C4-2B (cell line): ENCODE results near the gene HPS3.
"Not testable (repeated sequence)": the region's sequence is repeated elsewhere in the genome, so short reads cannot be mapped to it uniquely, and the experiment has no call there.

ENCODE experiments used
- H3K27ac ChIP-seq: fragments of 450-650 bp; 2 replicates; pipeline ENCODE4 v1.5.1; 2017
- CTCF ChIP-seq: fragments of 450-650 bp; conservative IDR thresholded peaks from 2 replicates; pipeline ENCODE4 v1.5.1; 2017; ENCODE audit warnings: mild to moderate bottlenecking
- ZFX ChIP-seq: fragments of 450-650 bp; IDR thresholded peaks from 2 replicates; pipeline ENCODE4 v1.6.1; 2017

Gene HPS3

DNA sequence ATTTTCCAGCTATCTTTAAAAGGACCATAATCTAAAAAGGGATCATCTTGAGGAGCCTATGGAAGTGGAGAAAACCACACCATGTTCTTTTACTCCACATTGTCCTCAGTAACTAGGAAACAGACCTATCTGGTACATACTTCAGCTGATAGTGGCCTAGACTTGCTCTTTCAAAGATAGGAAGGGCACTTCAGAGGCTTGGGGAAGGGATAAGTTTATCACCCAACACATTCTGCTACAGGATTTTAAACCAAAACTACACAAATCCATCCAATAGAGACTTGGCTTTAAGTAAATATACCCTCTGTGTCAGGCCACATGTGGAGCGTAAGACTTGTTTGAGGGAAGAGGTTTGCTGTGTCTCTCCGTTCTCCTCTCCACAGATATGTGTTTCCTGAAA lies 56.8 kb downstream of the HPS3 start:
- H3K27ac ChIP-seq = no peak overlapping the region; the same call in 1 of the 2 replicates
- TF ChIP-seq CTCF = no peak
- no peak for TF ChIP-seq ZFX

DNA sequence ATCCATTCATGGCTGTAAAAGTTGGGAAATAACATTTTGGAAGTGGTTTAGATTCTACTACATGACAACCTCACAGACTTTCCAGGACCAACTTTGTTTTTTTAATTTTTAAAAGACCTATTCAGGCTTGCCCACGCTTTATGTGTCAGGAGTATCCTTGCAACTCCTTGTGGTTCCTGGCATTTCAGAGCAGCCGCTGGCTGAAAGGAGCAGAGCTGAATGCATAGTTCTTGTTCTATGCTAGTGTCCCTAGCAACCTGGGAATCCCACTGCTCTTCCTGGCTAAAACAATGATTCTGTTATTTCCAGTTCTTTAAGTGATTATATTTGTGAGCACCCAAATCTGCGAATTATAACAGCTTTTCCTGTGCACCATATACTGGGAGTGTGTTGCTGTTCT lies 57.3 kb downstream of the HPS3 start:
- TF ChIP-seq ZFX (no peak), CTCF (no peak)
- H3K27ac ChIP-seq = no peak overlapping the region; the same call in 1 of the 2 replicates

- H3K27ac ChIP-seq = no peak overlapping the region
- no peak for TF ChIP-seq CTCF
- TF ChIP-seq ZFX = no peak
Observed at GRCh38 chr3:149188494-149188893, 59.1 kb downstream of the HPS3 start.

DNA sequence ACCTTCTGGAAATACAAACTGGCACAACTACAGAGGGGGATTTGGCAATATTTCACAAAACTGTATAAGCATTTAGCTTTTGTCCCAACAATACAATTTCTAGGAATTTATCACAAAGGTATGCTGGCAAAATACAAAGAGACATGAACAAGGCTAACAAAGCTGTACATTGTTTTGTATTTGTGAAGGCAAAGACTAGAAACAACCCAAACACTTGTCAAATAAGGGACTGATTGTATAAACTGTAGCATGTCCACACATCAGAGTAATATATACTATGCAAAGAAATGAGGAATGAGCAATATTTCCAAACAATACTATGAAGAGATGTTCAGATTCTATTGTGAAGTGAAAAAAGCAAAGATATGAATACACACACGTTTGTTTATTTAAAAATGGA lies 65.8 kb downstream of the HPS3 start:
- TF ChIP-seq ZFX = no peak
- no peak for TF ChIP-seq CTCF
- H3K27ac ChIP-seq = no peak overlapping the region

DNA sequence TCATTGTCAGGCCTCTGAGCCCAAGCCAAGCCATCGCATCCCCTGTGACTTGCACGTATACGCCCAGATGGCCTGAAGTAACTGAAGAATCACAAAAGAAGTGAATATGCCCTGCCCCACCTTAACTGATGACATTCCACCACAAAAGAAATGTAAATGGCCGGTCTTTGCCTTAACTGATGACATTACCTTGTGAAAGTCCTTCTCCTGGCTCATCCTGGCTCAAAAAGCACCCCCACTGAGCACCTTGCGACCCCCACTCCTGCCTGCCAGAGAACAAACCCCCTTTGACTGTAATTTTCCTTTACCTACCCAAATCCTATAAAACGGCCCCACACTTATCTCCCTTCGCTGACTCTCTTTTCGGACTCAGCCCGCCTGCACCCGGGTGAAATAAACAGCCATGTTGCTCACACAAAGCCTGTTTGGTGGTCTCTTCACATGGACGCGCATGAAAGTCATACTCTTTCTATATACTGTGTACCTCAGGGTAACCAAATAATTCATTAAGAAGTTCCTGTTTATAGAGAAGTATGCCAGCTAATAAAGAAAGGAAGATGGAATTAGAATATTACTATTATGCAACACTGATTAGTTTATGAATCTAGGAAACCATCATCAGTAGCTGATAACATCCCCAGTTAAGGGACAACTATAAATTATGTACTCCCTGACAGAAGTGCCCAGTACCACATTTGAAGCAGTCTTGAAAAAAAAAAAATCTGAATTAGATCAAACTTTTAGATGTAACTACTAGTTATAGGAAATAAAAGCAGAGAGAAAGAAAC lies 67.6 kb downstream of the HPS3 start:
- not testable (repeated sequence) for H3K27ac ChIP-seq

- H3K27ac ChIP-seq = no peak overlapping the region
- TF ChIP-seq CTCF (no peak), ZFX (no peak)
Observed at GRCh38 chr3:149197669-149198068, 68.2 kb downstream of the HPS3 start.

GRCh38 chr3:149198611-149199010 lies 69.2 kb downstream of the HPS3 start:
- no peak overlapping the region for H3K27ac ChIP-seq
- TF ChIP-seq CTCF = no peak
- TF ChIP-seq ZFX = no peak

- TF ChIP-seq ZFX (no peak), CTCF (no peak)
- no peak overlapping the region for H3K27ac ChIP-seq
Observed at GRCh38 chr3:149199474-149199873, 70.0 kb downstream of the HPS3 start.
